Stimulated activated CD4-positive, alpha-beta T cell treated with anti-CD3 and anti-CD28 coated beads, Interleukin-2, amount 100 ng/mL, for 24 hours (primary cell): ENCODE results near the gene SYNC.
"Not testable (repeated sequence)": the region's sequence is repeated elsewhere in the genome, so short reads cannot be mapped to it uniquely, and the experiment has no call there.

Experiments used
- DNase-seq, 2 donors: peaks; one replicate each; pipeline ENCODE4 v3.0.0-alpha.2; 2020

The SYNC gene

DNA sequence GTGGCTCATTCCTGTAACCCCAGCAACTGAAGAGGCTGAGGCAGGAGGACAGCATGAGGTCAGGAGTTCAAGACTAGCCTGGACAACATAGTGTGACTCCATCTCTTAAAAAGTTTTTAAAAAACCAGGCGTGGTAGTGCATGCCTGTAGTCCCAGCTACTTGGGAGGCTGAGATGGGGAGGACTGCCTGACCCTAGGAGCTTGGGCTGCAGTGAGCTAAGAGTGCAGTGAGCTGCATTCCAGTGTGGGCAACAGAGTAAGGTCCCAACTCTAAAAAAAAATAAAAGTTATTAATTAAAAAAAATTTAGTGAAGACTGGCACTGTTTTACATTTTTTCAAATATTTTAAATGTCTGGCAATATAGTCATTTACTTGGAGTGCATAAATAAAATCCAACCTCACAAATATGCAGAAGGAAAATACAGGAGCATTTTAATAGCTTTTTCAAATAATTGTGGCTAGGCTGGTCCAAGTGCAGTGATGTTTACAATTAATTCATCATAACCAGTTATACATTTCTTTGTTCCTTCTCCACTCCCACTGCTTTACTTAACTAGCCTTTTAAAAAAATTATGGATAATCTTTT, 63.0 kb downstream of the SYNC start:
- no peak for DNase-seq

DNA sequence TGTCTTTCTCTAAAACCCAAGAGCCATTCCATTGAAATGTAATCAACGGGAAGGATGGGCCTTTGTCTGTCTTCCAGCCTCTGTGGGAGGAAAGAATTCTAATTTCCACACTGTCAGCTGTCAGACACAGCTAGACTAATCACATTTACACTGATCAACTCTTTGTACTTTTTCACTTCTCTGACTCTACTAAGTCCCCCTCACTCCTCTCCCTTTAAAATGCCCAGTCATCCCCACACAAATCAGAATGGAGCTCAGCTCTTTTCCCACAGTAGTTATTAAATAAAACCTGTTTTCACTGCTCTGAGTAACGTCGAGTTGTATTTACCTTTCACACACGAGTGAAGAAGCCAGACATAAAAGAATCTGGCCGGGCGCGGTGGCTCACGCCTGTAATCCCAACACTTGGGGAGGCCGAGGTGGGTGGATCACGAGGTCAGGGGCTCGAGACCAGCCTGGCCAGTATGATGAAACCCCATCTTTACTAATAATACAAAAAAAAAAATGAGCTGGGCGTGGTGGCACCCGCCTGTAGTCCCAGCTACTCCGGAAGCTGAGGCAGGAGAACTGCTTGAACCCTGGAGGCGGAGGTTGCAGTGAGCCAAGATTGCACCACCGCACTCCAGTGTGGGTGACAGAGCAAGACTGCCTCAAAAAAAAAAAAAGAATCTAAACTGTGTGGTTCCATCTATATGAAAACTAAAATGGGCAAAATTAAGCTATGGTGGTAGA, 65.5 kb downstream of the SYNC start:
- no peak for DNase-seq

GRCh38 chr1:32635508-32636277, 66.9 kb downstream of the SYNC start:
- no peak for DNase-seq

- DNase-seq, result no peak
Observed at GRCh38 chr1:32632829-32633228, 69.7 kb downstream of the SYNC start.

GRCh38 chr1:32630173-32630572, 72.4 kb downstream of the SYNC start:
- not testable (repeated sequence) for DNase-seq
